GM06990 (cell line): ENCODE results near the gene GPRC5C.
"Not testable (repeated sequence)": the region's sequence is repeated elsewhere in the genome, so short reads cannot be mapped to it uniquely, and the experiment has no call there.

ENCODE experiments used
- DNase-seq: peaks from one replicate; pipeline ENCODE4 v3.0.0-alpha.2; 2011; ENCODE audit not compliant: insufficient read length; ENCODE audit errors: extremely low read depth
- H3K27me3 ChIP-seq: replicated peaks from 2 replicates; pipeline ENCODE4 v1.6.0; 2011; ENCODE audit warnings: low read length; ENCODE audit not compliant: control insufficient read depth, insufficient read depth
- H3K36me3 ChIP-seq: 2 replicates; pipeline ENCODE4 v1.5.1; 2011; ENCODE audit warnings: low read length; ENCODE audit not compliant: control insufficient read depth, insufficient read depth
- H3K4me3 ChIP-seq: replicated peaks from 2 replicates; pipeline ENCODE4 v1.5.1; 2011; ENCODE audit warnings: low read depth, mild to moderate bottlenecking, control low read depth, low read length
- TF ChIP-seq, protein P1 (sequence below): IDR thresholded peaks from 2 replicates; pipeline ENCODE4 v1.5.1; 2011; ENCODE audit warnings: low read length, control low read depth, mild to moderate bottlenecking, inconsistent platforms; ENCODE audit not compliant: insufficient read depth, poor library complexity, severe bottlenecking

Gene GPRC5C

DNA sequence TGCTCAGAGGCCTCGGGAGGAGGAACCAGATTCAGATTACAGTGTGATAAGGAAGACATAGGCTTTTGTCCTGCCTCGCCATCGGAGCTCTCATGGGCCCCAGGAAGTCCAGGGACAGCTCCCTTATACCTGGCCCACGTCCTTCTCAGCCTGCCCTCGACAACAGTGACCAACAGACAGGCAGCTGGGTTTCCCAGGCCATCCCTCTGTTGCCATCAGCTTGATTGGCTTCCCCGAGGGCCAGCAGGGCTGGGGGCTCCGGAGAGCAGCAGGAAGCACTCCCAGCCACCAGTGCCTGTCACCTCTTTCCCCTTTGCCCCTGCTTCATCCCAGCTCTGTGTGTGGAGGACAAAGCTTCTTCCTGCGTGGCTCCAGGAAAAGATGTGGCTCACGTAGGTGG lies 52.2 kb downstream of the GPRC5C start:
- Histone ChIP-seq H3K36me3 (peaks cover 31% of the 10 kb centered on the region), H3K4me3 (no peak overlapping the region), H3K27me3 (no peaks in the 10 kb centered on the region)
- TF ChIP-seq, protein P1, sequence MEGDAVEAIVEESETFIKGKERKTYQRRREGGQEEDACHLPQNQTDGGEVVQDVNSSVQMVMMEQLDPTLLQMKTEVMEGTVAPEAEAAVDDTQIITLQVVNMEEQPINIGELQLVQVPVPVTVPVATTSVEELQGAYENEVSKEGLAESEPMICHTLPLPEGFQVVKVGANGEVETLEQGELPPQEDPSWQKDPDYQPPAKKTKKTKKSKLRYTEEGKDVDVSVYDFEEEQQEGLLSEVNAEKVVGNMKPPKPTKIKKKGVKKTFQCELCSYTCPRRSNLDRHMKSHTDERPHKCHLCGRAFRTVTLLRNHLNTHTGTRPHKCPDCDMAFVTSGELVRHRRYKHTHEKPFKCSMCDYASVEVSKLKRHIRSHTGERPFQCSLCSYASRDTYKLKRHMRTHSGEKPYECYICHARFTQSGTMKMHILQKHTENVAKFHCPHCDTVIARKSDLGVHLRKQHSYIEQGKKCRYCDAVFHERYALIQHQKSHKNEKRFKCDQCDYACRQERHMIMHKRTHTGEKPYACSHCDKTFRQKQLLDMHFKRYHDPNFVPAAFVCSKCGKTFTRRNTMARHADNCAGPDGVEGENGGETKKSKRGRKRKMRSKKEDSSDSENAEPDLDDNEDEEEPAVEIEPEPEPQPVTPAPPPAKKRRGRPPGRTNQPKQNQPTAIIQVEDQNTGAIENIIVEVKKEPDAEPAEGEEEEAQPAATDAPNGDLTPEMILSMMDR = no peak
- no peak for DNase-seq

DNA sequence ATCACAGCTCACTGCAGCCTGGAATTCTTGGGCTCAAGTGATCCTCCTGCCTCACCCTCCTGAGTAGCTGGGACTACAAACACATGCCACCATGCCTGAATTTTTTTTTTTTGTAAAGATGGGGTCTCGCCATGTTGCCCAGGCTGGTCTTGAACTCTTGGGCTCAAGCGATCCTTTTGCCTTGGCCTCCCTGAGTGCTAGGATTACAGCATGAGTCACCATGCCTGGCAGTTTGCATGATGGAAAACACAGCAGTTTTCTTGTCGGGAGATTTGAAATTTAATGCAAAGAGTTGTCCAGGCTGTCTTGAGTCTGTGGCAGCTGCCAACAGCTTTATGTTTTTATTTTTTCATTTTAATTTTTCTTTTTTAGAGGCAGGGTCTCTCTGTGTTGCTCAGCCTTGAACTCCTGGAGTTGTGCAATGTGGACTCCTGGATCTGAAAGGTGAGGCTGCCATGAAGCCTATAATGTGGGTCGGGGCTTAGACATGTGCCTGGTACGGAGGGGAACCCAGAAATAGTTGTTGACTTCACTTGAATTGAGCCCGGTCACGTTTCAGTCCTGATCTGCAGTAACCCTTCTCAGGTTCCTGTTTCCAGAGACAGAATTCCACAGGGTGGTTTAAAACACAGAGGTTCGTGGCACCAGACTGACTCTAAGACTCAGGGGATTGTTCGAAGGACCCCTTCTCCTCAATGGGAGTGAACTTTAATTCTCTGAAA lies 53.3 kb downstream of the GPRC5C start:
- TF ChIP-seq, protein P1 = no peak
- peaks cover 25% of the 10 kb centered on the region for H3K36me3 ChIP-seq
- no peak for DNase-seq
- no peak overlapping the region for H3K4me3 ChIP-seq
- no peaks in the 10 kb centered on the region for H3K27me3 ChIP-seq

DNA sequence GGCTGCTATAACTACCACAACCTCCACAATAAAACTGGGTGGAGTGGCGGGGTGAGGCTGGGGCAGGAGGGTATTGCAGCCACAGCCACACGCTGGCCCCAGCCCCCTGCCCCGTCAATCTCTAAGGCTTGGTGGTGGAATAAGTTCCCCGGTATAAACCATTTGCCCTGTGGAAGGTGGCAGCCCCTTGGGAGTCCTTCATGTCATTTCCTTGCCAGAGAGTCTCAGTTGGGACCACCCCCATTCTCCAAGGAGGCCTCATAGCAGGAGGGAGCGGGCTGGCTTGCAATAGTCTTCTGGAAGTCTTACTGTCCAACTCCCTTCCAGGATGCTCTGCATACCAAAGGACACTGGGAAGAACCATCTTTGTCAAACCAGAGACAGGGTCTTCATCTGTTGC lies 54.0 kb downstream of the GPRC5C start:
- TF ChIP-seq, protein P1 = no peak
- H3K36me3 ChIP-seq = peaks cover 23% of the 10 kb centered on the region
- no peak overlapping the region for H3K4me3 ChIP-seq
- no peak for DNase-seq
- H3K27me3 ChIP-seq = no peaks in the 10 kb centered on the region

DNA sequence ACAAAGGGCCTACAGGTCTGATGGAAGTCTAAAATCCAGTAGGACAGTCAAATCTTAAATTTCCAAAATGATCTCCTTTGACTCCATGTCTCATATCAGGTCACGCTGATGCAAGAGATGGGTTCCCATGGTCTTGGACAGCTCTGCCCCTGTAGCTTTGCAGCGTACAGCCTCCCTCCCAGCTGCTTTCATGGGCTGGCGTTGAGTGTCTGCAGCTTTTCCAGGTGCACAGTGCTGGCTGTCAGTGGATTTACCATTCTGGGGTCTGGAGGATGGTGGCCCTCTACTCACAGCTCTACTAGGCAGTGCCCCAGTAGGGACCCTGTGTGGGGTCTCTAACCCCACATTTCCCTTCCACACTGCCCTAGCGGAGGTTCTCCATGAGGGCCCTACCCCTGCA lies 56.4 kb downstream of the GPRC5C start:
- not testable (repeated sequence) for H3K27me3 ChIP-seq, H3K4me3 ChIP-seq, DNase-seq
- H3K36me3 ChIP-seq = peaks cover 12% of the 10 kb centered on the region

DNA sequence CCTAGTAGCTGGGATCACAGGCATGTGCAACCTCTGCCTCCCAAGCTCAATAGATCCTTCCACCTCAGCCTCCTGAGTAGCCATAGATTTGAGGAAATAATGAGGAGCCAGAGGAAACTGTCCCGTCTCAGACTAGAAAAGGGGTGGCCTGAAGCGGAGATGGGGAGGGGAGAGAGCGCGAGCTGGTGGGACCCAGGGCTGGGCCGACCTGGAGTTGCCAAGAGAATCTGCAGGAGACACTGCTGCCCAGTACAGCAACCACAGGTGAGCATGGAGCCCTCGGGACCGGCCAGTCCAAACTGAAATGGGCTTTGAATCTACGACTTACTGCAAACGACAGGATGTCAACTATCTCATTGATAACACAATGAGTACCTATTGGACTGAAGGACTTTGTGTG lies 58.8 kb downstream of the GPRC5C start:
- TF ChIP-seq, protein P1 = no peak
- no peak overlapping the region for H3K4me3 ChIP-seq
- H3K27me3 ChIP-seq = no peaks in the 10 kb centered on the region
- DNase-seq = no peak
- no peaks in the 10 kb centered on the region; the same call in 1 of the 2 replicates for H3K36me3 ChIP-seq

DNA sequence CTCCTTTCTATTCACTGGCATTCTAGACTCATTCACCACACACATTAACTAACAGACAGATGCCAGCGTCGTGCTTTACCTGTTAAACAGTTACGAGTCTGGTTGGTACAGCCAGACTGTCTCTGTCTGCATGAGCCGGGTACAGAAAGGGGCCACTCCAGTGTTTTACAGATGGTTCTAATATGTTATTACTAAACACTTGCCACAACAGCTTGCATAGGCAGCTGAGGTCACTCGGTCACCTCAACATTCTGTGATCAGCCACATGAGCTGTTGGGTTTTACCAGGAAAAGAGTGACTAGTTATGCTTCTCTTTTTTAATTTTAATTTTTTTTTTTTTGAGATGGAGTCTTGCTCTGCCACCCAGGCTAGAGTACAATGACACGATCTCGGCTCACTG lies 59.7 kb downstream of the GPRC5C start:
- H3K36me3 ChIP-seq = no peaks in the 10 kb centered on the region
- TF ChIP-seq, protein P1 = no peak
- H3K4me3 ChIP-seq = no peak overlapping the region
- H3K27me3 ChIP-seq = no peaks in the 10 kb centered on the region
- no peak for DNase-seq
